ENCODE data around the gene TTC28.

The TTC28 gene

GRCh38 chr22:28435140-28435768 lies 244.4 kb downstream of the TTC28 start:
- Mint-ChIP-seq H3K27me3 (peaks cover 0 to 5% of the 10 kb centered on the region in 2 donors), H3K27ac (no peak overlapping the region), H3K4me1 (no peaks in the 10 kb centered on the region), H3K4me3 (no peak overlapping the region), H3K36me3 (no peaks in the 10 kb centered on the region), H3K9me3 (no peaks in the 10 kb centered on the region)
- ATAC-seq (replicated peaks), result no peak
- DNase-seq, result no peak

GRCh38 chr22:28430466-28431025 lies 249.1 kb downstream of the TTC28 start:
- Mint-ChIP-seq H3K9me3 (no peaks in the 10 kb centered on the region), H3K4me3 (no peak overlapping the region)

GRCh38 chr22:28429711-28430110 lies 249.9 kb downstream of the TTC28 start:
- peaks cover 0 to 9% of the 10 kb centered on the region in 2 donors for H3K27me3 Mint-ChIP-seq

More at GRCh38 chr22:28430466-28431025, 249.1 kb downstream of the TTC28 start:
- H3K27me3 Mint-ChIP-seq, result peaks cover 0 to 9% of the 10 kb centered on the region in 2 donors
- no peak overlapping the region for H3K27ac Mint-ChIP-seq
- DNase-seq (no peak), ATAC-seq (replicated peaks) (no peak)
- H3K36me3 Mint-ChIP-seq, result no peaks in the 10 kb centered on the region
- no peaks in the 10 kb centered on the region for H3K4me1 Mint-ChIP-seq

GRCh38 chr22:28428271-28428670 lies 251.4 kb downstream of the TTC28 start:
- ATAC-seq (replicated peaks) (no peak), DNase-seq (no peak)
- no peaks in the 10 kb centered on the region for H3K36me3 Mint-ChIP-seq
- no peaks in the 10 kb centered on the region for H3K9me3 Mint-ChIP-seq
- peaks cover 0 to 9% of the 10 kb centered on the region in 2 donors for H3K27me3 Mint-ChIP-seq
- H3K4me3 Mint-ChIP-seq, result no peak overlapping the region
- no peaks in the 10 kb centered on the region for H3K4me1 Mint-ChIP-seq
- no peak overlapping the region for H3K27ac Mint-ChIP-seq

More at GRCh38 chr22:28429711-28430110, 249.9 kb downstream of the TTC28 start:
- no peaks in the 10 kb centered on the region for H3K9me3 Mint-ChIP-seq
- no peak for DNase-seq
- H3K4me1 Mint-ChIP-seq, result no peaks in the 10 kb centered on the region
- ATAC-seq (replicated peaks), result no peak
- no peak overlapping the region for H3K27ac Mint-ChIP-seq
- no peak overlapping the region for H3K4me3 Mint-ChIP-seq
- no peaks in the 10 kb centered on the region for H3K36me3 Mint-ChIP-seq

GRCh38 chr22:28426346-28427132 lies 253.1 kb downstream of the TTC28 start:
- DNase-seq (no peak), ATAC-seq (replicated peaks) (no peak)
- Mint-ChIP-seq H3K4me1 (no peaks in the 10 kb centered on the region), H3K4me3 (no peak overlapping the region), H3K27ac (no peak overlapping the region), H3K9me3 (no peaks in the 10 kb centered on the region), H3K36me3 (no peaks in the 10 kb centered on the region), H3K27me3 (peaks cover 0 to 4% of the 10 kb centered on the region in 2 donors)

GRCh38 chr22:28425211-28425610 lies 254.4 kb downstream of the TTC28 start:
- Mint-ChIP-seq H3K4me1 (no peaks in the 10 kb centered on the region), H3K9me3 (no peaks in the 10 kb centered on the region), H3K4me3 (no peak overlapping the region), H3K27me3 (peaks cover 0 to 4% of the 10 kb centered on the region in 2 donors), H3K27ac (no peak overlapping the region), H3K36me3 (no peaks in the 10 kb centered on the region)
- no peak for ATAC-seq (replicated peaks)
- no peak for DNase-seq

GRCh38 chr22:28424427-28425080 lies 255.1 kb downstream of the TTC28 start:
- Mint-ChIP-seq H3K9me3 (no peaks in the 10 kb centered on the region), H3K4me3 (no peak overlapping the region), H3K36me3 (no peaks in the 10 kb centered on the region), H3K4me1 (no peaks in the 10 kb centered on the region), H3K27ac (no peak overlapping the region), H3K27me3 (peaks cover 0 to 4% of the 10 kb centered on the region in 2 donors)
- ATAC-seq (replicated peaks) (no peak), DNase-seq (no peak)

GRCh38 chr22:28419919-28420318 lies 259.7 kb downstream of the TTC28 start:
- Mint-ChIP-seq H3K27ac (no peak overlapping the region), H3K9me3 (no peaks in the 10 kb centered on the region), H3K4me1 (no peaks in the 10 kb centered on the region), H3K4me3 (no peak overlapping the region), H3K27me3 (peaks cover 0 to 4% of the 10 kb centered on the region in 2 donors), H3K36me3 (no peaks in the 10 kb centered on the region)
- ATAC-seq (replicated peaks) (no peak), DNase-seq (no peak)

GRCh38 chr22:28418008-28418407 lies 261.6 kb downstream of the TTC28 start:
- H3K4me1 Mint-ChIP-seq, result no peaks in the 10 kb centered on the region
- H3K27me3 Mint-ChIP-seq, result peaks cover 1 to 9% of the 10 kb centered on the region in 2 donors
- H3K9me3 Mint-ChIP-seq, result no peaks in the 10 kb centered on the region
- H3K4me3 Mint-ChIP-seq, result no peak overlapping the region
- H3K27ac Mint-ChIP-seq, result no peak overlapping the region
- no peaks in the 10 kb centered on the region for H3K36me3 Mint-ChIP-seq
- no peak for DNase-seq
- no peak for ATAC-seq (replicated peaks)

GRCh38 chr22:28417431-28417830 lies 262.2 kb downstream of the TTC28 start:
- H3K4me3 Mint-ChIP-seq, result no peak overlapping the region
- no peak for ATAC-seq (replicated peaks)
- peaks cover 7 to 9% of the 10 kb centered on the region in 2 donors for H3K27me3 Mint-ChIP-seq
- no peaks in the 10 kb centered on the region for H3K36me3 Mint-ChIP-seq
- H3K27ac Mint-ChIP-seq, result no peak overlapping the region
- H3K4me1 Mint-ChIP-seq, result no peaks in the 10 kb centered on the region
- DNase-seq, result no peak
- H3K9me3 Mint-ChIP-seq, result no peaks in the 10 kb centered on the region

GRCh38 chr22:28414913-28415312 lies 264.7 kb downstream of the TTC28 start:
- Mint-ChIP-seq H3K36me3 (no peaks in the 10 kb centered on the region), H3K4me1 (no peaks in the 10 kb centered on the region)

GRCh38 chr22:28413612-28414399 lies 265.8 kb downstream of the TTC28 start:
- peaks cover 10 to 13% of the 10 kb centered on the region in 2 donors for H3K27me3 Mint-ChIP-seq
- no peaks in the 10 kb centered on the region for H3K4me1 Mint-ChIP-seq
- no peaks in the 10 kb centered on the region for H3K36me3 Mint-ChIP-seq
- ATAC-seq (replicated peaks), result no peak
- no peaks in the 10 kb centered on the region for H3K9me3 Mint-ChIP-seq
- no peak overlapping the region for H3K27ac Mint-ChIP-seq
- no peak overlapping the region for H3K4me3 Mint-ChIP-seq
- no peak for DNase-seq

More at GRCh38 chr22:28414913-28415312, 264.7 kb downstream of the TTC28 start:
- Mint-ChIP-seq H3K27me3 (peaks cover 10 to 13% of the 10 kb centered on the region in 2 donors), H3K27ac (no peak overlapping the region), H3K4me3 (no peak overlapping the region), H3K9me3 (no peaks in the 10 kb centered on the region)
- no peak for ATAC-seq (replicated peaks)
- DNase-seq, result no peak

GRCh38 chr22:28412109-28412508 lies 267.5 kb downstream of the TTC28 start:
- no peak overlapping the region for H3K4me3 Mint-ChIP-seq
- H3K9me3 Mint-ChIP-seq, result no peaks in the 10 kb centered on the region
- DNase-seq (no peak), ATAC-seq (replicated peaks) (no peak)
- peaks cover 10 to 13% of the 10 kb centered on the region in 2 donors for H3K27me3 Mint-ChIP-seq
- H3K27ac Mint-ChIP-seq, result no peak overlapping the region
- no peaks in the 10 kb centered on the region for H3K4me1 Mint-ChIP-seq
- no peaks in the 10 kb centered on the region for H3K36me3 Mint-ChIP-seq

GRCh38 chr22:28411125-28411524 lies 268.5 kb downstream of the TTC28 start:
- H3K27me3 Mint-ChIP-seq, result peaks cover 9 to 10% of the 10 kb centered on the region in 2 donors
- ATAC-seq (replicated peaks) (no peak), DNase-seq (no peak)
- no peaks in the 10 kb centered on the region for H3K9me3 Mint-ChIP-seq
- no peaks in the 10 kb centered on the region for H3K4me1 Mint-ChIP-seq
- H3K4me3 Mint-ChIP-seq, result no peak overlapping the region
- no peak overlapping the region for H3K27ac Mint-ChIP-seq
- H3K36me3 Mint-ChIP-seq, result no peaks in the 10 kb centered on the region

Measured in stimulated activated naive B cell treated with anti-CD40 and anti-IgM and Interleukin-4, amounts not matched to agents 10 μg/mL and 1 μg/mL and 100 μg/mL, for 72 hours (primary cell).